H9 (cell line): ENCODE measurements around the gene IL10. TPM values are rescaled to one million over a fixed set of nuclear protein-coding genes. Genes with fewer than 3 reads are reported as not detected.
A peak's percentile ranks its signal among the peaks of the same experiment; 100 is the strongest.

Source experiments
- DNase-seq: peaks from one replicate; pipeline ENCODE4 v3.0.0-alpha.2; 2017
- H2AFZ ChIP-seq: one replicate; pipeline ENCODE4 v1.6.1; 2013; ENCODE audit warnings: mild to moderate bottlenecking, low read length, control low read depth, moderate library complexity
- H2AK5ac ChIP-seq: 2 replicates; pipeline ENCODE4 v1.6.1; 2013; ENCODE audit warnings: low read length, control low read depth, mixed read lengths; ENCODE audit not compliant: insufficient read length
- H2BK120ac ChIP-seq: one replicate; pipeline ENCODE4 v1.6.1; 2013; ENCODE audit warnings: low read depth, mild to moderate bottlenecking, low read length, control low read depth, inconsistent platforms; ENCODE audit not compliant: poor library complexity, severe bottlenecking
- H2BK12ac ChIP-seq: 2 replicates; pipeline ENCODE4 v1.6.1; 2013; ENCODE audit warnings: low read length, control low read depth, mixed read lengths, low read depth; ENCODE audit not compliant: insufficient read length
- H2BK15ac ChIP-seq: 2 replicates; pipeline ENCODE4 v1.6.1; 2013; ENCODE audit warnings: low read depth, low read length, control low read depth
- H2BK20ac ChIP-seq: one replicate; pipeline ENCODE4 v1.6.1; 2013; ENCODE audit warnings: low read depth, mild to moderate bottlenecking, low read length, control low read depth, inconsistent platforms; ENCODE audit not compliant: poor library complexity, severe bottlenecking
- H2BK5ac ChIP-seq: 2 replicates; pipeline ENCODE4 v1.6.1; 2013; ENCODE audit warnings: low read length, control low read depth, mixed read lengths; ENCODE audit not compliant: insufficient read length
- H3K14ac ChIP-seq: 2 replicates; pipeline ENCODE4 v1.6.1; 2013; ENCODE audit warnings: low read length, control low read depth; ENCODE audit not compliant: insufficient read depth
- H3K18ac ChIP-seq: 2 replicates; pipeline ENCODE4 v1.6.1; 2013; ENCODE audit warnings: low read depth, mild to moderate bottlenecking, mixed read lengths, low read length, control low read depth; ENCODE audit not compliant: insufficient read length
- H3K23ac ChIP-seq: 2 replicates; pipeline ENCODE4 v1.6.1; 2013; ENCODE audit warnings: low read length, control low read depth, mixed read lengths, low read depth; ENCODE audit not compliant: insufficient read length
- H3K23me2 ChIP-seq: 2 replicates; pipeline ENCODE4 v1.6.1; 2013; ENCODE audit warnings: low read depth, mild to moderate bottlenecking, mixed read lengths, low read length, control low read depth; ENCODE audit not compliant: insufficient read length, poor library complexity, severe bottlenecking
- H3K27ac ChIP-seq: 2 replicates; pipeline ENCODE4 v1.5.1; 2013; ENCODE audit warnings: low read length, control low read depth, mixed read lengths, low read depth; ENCODE audit not compliant: insufficient read length
- H3K27me3 ChIP-seq: 2 replicates; pipeline ENCODE4 v1.6.1; 2013; ENCODE audit warnings: low read length, control low read depth, inconsistent platforms; ENCODE audit not compliant: insufficient read depth
- H3K4ac ChIP-seq: 2 replicates; pipeline ENCODE4 v1.6.1; 2013; ENCODE audit warnings: low read depth, mild to moderate bottlenecking, control low read depth, inconsistent platforms, low read length, moderate library complexity
- H3K4me1 ChIP-seq: 2 replicates; pipeline ENCODE4 v1.6.1; 2013; ENCODE audit warnings: low read length, control low read depth, inconsistent platforms; ENCODE audit not compliant: insufficient read depth
- H3K4me2 ChIP-seq: 2 replicates; pipeline ENCODE4 v1.6.1; 2013; ENCODE audit warnings: low read length, control low read depth, mixed read lengths; ENCODE audit not compliant: insufficient read length, insufficient read depth
- H3K56ac ChIP-seq: 2 replicates; pipeline ENCODE4 v1.6.1; 2013; ENCODE audit warnings: low read depth, mild to moderate bottlenecking, mixed read lengths, low read length, control low read depth; ENCODE audit not compliant: insufficient read length
- H3K79me1 ChIP-seq: 2 replicates; pipeline ENCODE4 v1.6.1; 2013; ENCODE audit warnings: low read depth, mild to moderate bottlenecking, moderate library complexity, low read length, control low read depth, inconsistent platforms; ENCODE audit not compliant: insufficient read depth, poor library complexity, severe bottlenecking
- H3K79me2 ChIP-seq: 2 replicates; pipeline ENCODE4 v1.6.1; 2013; ENCODE audit warnings: low read length, control low read depth, inconsistent platforms; ENCODE audit not compliant: insufficient read depth
- H3K9ac ChIP-seq: 2 replicates; pipeline ENCODE4 v1.6.1; 2013; ENCODE audit warnings: low read length, control low read depth, mixed read lengths; ENCODE audit not compliant: insufficient read length; ENCODE audit errors: extremely low read depth
- H3K9me3 ChIP-seq: one replicate; pipeline ENCODE4 v1.6.1; 2013; ENCODE audit warnings: low read depth, low read length, inconsistent platforms; ENCODE audit not compliant: control insufficient read depth
- H3T11ph ChIP-seq: one replicate; pipeline ENCODE4 v1.6.1; 2013; ENCODE audit warnings: mild to moderate bottlenecking, low read length, control low read depth, inconsistent platforms
- H4K20me1 ChIP-seq: one replicate; pipeline ENCODE4 v1.6.1; 2013; ENCODE audit not compliant: control insufficient read depth, insufficient read length, insufficient read depth
- H4K5ac ChIP-seq: 2 replicates; pipeline ENCODE4 v1.6.1; 2013; ENCODE audit warnings: low read depth, mild to moderate bottlenecking, mixed read lengths, low read length, control low read depth; ENCODE audit not compliant: insufficient read length
- H4K8ac ChIP-seq: replicated peaks from 2 replicates; pipeline ENCODE4 v1.6.1; 2013; ENCODE audit warnings: low read length, control low read depth, mixed read lengths, low read depth; ENCODE audit not compliant: insufficient read length
- H4K91ac ChIP-seq: 2 replicates; pipeline ENCODE4 v1.6.1; 2013; ENCODE audit warnings: low read depth, mild to moderate bottlenecking, moderate library complexity, mixed read lengths, low read length, control low read depth; ENCODE audit not compliant: insufficient read length
- H3K27ac Mint-ChIP-seq, 3 experiments: 2 replicates in 2 of 3; 3 replicates in 1 of 3; pipeline ENCODE4 v1.8.0; 2020 to 2021; ENCODE audit warnings: mixed read lengths in 3 of 3, mild to moderate bottlenecking in 1 of 3, moderate library complexity in 1 of 3
- H3K27me3 Mint-ChIP-seq: 2 replicates; pipeline ENCODE4 v1.8.0; 2021; ENCODE audit warnings: low read depth, mild to moderate bottlenecking, moderate library complexity, mixed read lengths
- H3K36me3 Mint-ChIP-seq, 3 experiments: 2 replicates in 2 of 3; 3 replicates in 1 of 3; pipeline ENCODE4 v1.8.0; 2020 to 2021; ENCODE audit warnings: low read depth in 3 of 3, mixed read lengths in 3 of 3; ENCODE audit not compliant: insufficient read depth in 1 of 3
- H3K4me1 Mint-ChIP-seq, 2 experiments: 2 replicates each; pipeline ENCODE4 v1.8.0; 2020; ENCODE audit warnings: mixed read lengths in 2 of 2
- H3K4me3 Mint-ChIP-seq, 2 experiments: 2 replicates in 1 of 2; 3 replicates in 1 of 2; pipeline ENCODE4 v1.8.0; 2020 to 2021; ENCODE audit warnings: mild to moderate bottlenecking in 2 of 2, mixed read lengths in 2 of 2, moderate library complexity in 1 of 2
- H3K9me3 Mint-ChIP-seq, 2 experiments: 2 replicates in 1 of 2; 3 replicates in 1 of 2; pipeline ENCODE4 v1.8.0; 2020; ENCODE audit warnings: mild to moderate bottlenecking in 2 of 2, mixed read lengths in 2 of 2, moderate library complexity in 1 of 2
- WGBS: extraction: QIAGEN DNeasy Blood & Tissue Kit; methylation state at CpG from one replicate; pipeline ENCODE4 v1.1.7; 2013; ENCODE audit warnings: missing lambda C conversion rate, low lambda C conversion rate, mixed read lengths; ENCODE audit not compliant: insufficient read length; ENCODE audit errors: extremely low coverage; 5-methylcytosine and 5-hydroxymethylcytosine counted together
- total RNA-seq: library from RNA; stranded (reverse); gene quantifications from 2 replicates; pipeline ENCODE4 v1.2.1, GENCODE V29; 2021
- TF ChIP-seq, protein P1 (sequence below): fragments of 200-600 bp; sonication (generic); conservative IDR thresholded peaks from 3 replicates; pipeline ENCODE4 v1.8.0; 2021; ENCODE audit warnings: antibody characterized with exemption, mild to moderate bottlenecking

Gene IL10
- total RNA-seq, 1 experiment from 2014 or later = not detected

DNA sequence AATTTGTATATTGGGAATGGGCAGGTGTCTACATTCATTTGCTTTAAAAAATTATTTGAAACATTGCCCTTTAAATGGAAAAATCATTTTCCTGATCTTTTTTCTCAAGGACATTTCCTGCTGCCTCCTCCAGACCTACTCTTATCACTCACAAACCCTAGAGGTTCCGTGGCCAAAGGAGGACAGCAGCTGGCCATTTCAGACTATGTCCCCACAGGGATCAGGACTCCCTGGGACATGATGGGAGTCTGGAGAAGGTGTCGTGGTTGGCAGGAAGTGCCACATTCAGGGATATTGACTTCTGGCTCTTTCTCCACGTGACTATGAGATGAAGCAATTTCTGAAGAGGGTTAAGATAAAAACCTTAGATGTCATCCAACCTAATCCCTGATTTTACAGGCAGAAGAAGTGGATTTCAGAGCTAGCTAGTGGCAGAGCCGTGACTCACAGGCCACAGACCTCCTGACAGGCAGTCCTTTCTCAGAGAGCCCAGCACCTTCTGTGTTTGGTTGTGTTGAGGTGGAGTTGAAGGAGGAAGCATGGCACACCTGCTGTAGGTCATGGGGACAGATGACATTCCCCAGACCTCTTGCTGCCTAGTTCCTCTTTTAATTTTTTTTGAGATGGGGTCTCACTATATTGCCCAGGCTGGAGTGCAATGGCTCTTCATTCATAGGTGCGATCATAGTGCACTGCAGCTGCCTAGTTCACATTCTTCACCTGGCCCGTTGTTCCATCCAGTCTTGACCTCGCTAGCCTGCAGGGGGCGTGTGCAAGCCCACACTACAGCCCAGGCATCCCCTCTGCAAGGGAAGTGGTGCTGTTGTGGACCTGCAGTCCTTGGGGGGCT lies 25.5 kb upstream of the IL10 start:
- Histone ChIP-seq H4K20me1 (no peaks in the 10 kb centered on the region), H3K23me2 (no peaks in the 10 kb centered on the region), H3K79me1 (no peaks in the 10 kb centered on the region), H4K5ac (no peak overlapping the region), H2BK15ac (no peak overlapping the region), H4K91ac (no peak overlapping the region), H3K14ac (no peak overlapping the region), H3K9ac (no peak overlapping the region), H2BK20ac (no peak overlapping the region), H3K23ac (no peak overlapping the region), H3K56ac (no peak overlapping the region), H3K4me2 (no peak overlapping the region), H4K8ac (no peak overlapping the region), H2AK5ac (no peak overlapping the region), H3K9me3 (no peaks in the 10 kb centered on the region), H2BK12ac (no peak overlapping the region), H3K27ac (no peak overlapping the region), H3T11ph (no peak overlapping the region), H2BK120ac (no peak overlapping the region), H3K4me1 (no peaks in the 10 kb centered on the region), H3K4ac (no peak overlapping the region), H2BK5ac (no peak overlapping the region), H3K18ac (no peak overlapping the region), H2AFZ (no peak overlapping the region), H3K79me2 (no peaks in the 10 kb centered on the region), H3K27me3 (no peaks in the 10 kb centered on the region)
- Mint-ChIP-seq H3K36me3 (no peaks in the 10 kb centered on the region), H3K4me3 (no peak overlapping the region), H3K4me1 (peaks cover 8 to 9% of the 10 kb centered on the region in 2 experiments), H3K9me3 (no peaks in the 10 kb centered on the region), H3K27me3 (peaks cover 25% of the 10 kb centered on the region), H3K27ac (no peak overlapping the region)
- DNase-seq = peak; percentile 65
- TF ChIP-seq, protein P1, sequence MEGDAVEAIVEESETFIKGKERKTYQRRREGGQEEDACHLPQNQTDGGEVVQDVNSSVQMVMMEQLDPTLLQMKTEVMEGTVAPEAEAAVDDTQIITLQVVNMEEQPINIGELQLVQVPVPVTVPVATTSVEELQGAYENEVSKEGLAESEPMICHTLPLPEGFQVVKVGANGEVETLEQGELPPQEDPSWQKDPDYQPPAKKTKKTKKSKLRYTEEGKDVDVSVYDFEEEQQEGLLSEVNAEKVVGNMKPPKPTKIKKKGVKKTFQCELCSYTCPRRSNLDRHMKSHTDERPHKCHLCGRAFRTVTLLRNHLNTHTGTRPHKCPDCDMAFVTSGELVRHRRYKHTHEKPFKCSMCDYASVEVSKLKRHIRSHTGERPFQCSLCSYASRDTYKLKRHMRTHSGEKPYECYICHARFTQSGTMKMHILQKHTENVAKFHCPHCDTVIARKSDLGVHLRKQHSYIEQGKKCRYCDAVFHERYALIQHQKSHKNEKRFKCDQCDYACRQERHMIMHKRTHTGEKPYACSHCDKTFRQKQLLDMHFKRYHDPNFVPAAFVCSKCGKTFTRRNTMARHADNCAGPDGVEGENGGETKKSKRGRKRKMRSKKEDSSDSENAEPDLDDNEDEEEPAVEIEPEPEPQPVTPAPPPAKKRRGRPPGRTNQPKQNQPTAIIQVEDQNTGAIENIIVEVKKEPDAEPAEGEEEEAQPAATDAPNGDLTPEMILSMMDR = peak; percentile 79
- WGBS = no CpG with 5 or more reads among the region's 8 CpGs
